ENCODE data around the gene FKBP3.

GRCh38 chr14:45149602-45150001 lies 15.3 kb upstream of the FKBP3 start:
- TF ChIP-seq POLR2A (IDR thresholded peaks at IDR 0.05; ENCODE audit: low read length) = no peak
- TF ChIP-seq GATA1 (IDR thresholded peaks at IDR 0.05; ENCODE audit: low read depth, low read length) = no peak
